HS-27A (cell line): ENCODE data around the gene MRPL11.
A peak's percentile ranks its signal among the peaks of the same experiment; 100 is the strongest.
"Not testable (repeated sequence)": the region's sequence is repeated elsewhere in the genome, so short reads cannot be mapped to it uniquely, and the experiment has no call there.

Experiments used
- DNase-seq: peaks from one replicate; pipeline ENCODE4 v3.0.0-alpha.2; 2012; ENCODE audit warnings: low read depth, missing footprints

MRPL11 gene

GRCh38 chr11:66431287-66431686 lies 7.4 kb downstream of the MRPL11 start:
- not testable (repeated sequence) for DNase-seq

GRCh38 chr11:66429983-66430602 lies 8.6 kb downstream of the MRPL11 start:
- peak; percentile 40 for DNase-seq

GRCh38 chr11:66428933-66429332 lies 9.7 kb downstream of the MRPL11 start:
- DNase-seq, result no peak

GRCh38 chr11:66426314-66426713 lies 12.3 kb downstream of the MRPL11 start:
- no peak for DNase-seq

- DNase-seq, result peak; percentile 58
Measured at GRCh38 chr11:66421492-66422205, 17.0 kb downstream of the MRPL11 start.

GRCh38 chr11:66420671-66421476 lies 17.8 kb downstream of the MRPL11 start, which contains the start of gene NPAS4:
Gene NPAS4, plus strand, starts transcription at chr11:66421035. Its CDS starts 145 bp downstream, at chr11:66421180.
- DNase-seq, result no peak

GRCh38 chr11:66419825-66420224 lies 18.8 kb downstream of the MRPL11 start:
- no peak for DNase-seq

- no peak for DNase-seq
Measured at GRCh38 chr11:66418986-66419308, 19.7 kb downstream of the MRPL11 start.

- DNase-seq, result peak; percentile 85
Measured at GRCh38 chr11:66418168-66418985, 20.3 kb downstream of the MRPL11 start.

GRCh38 chr11:66417000-66417399 lies 21.6 kb downstream of the MRPL11 start:
- no peak for DNase-seq

GRCh38 chr11:66415423-66415822 lies 23.2 kb downstream of the MRPL11 start:
- DNase-seq, result no peak

GRCh38 chr11:66414120-66414934 lies 24.3 kb downstream of the MRPL11 start:
- no peak for DNase-seq

- no peak for DNase-seq
Measured at GRCh38 chr11:66413167-66413566, 25.5 kb downstream of the MRPL11 start.

GRCh38 chr11:66412110-66412509 lies 26.5 kb downstream of the MRPL11 start:
- DNase-seq, result no peak

- no peak for DNase-seq
Measured at GRCh38 chr11:66411323-66411722, 27.3 kb downstream of the MRPL11 start.

GRCh38 chr11:66410191-66410590 lies 28.5 kb downstream of the MRPL11 start:
- no peak for DNase-seq

GRCh38 chr11:66409226-66409625 lies 29.4 kb downstream of the MRPL11 start:
- DNase-seq, result no peak

- DNase-seq, result peak; percentile 91
Measured at GRCh38 chr11:66408488-66409214, 30.0 kb downstream of the MRPL11 start.

- no peak for DNase-seq
Measured at GRCh38 chr11:66407651-66408050, 31.0 kb downstream of the MRPL11 start.

- no peak for DNase-seq
Measured at GRCh38 chr11:66393954-66394353, 44.7 kb downstream of the MRPL11 start.

- DNase-seq, result no peak
Measured at GRCh38 chr11:66391322-66391721, 47.3 kb downstream of the MRPL11 start.
